Fibroblast of pulmonary artery (primary cell): ENCODE measurements around the gene SPAG9.

Source experiments
- DNase-seq: peaks from one replicate; pipeline ENCODE4 v3.0.0-alpha.2; 2010; ENCODE audit warnings: low read depth
- H3K4me3 ChIP-seq: replicated peaks from 2 replicates; pipeline ENCODE4 v1.5.1; 2011; ENCODE audit warnings: low read depth, mild to moderate bottlenecking, control low read depth, low read length, moderate library complexity
- CTCF ChIP-seq: IDR thresholded peaks from 2 replicates; pipeline ENCODE4 v1.5.1; 2011; ENCODE audit warnings: mild to moderate bottlenecking, control low read depth, low read length, inconsistent platforms; ENCODE audit errors: missing control alignments

Gene SPAG9

GRCh38 chr17:50989149-50989548 lies 131.5 kb downstream of the SPAG9 start:
- no peak overlapping the region for H3K4me3 ChIP-seq
- no peak for DNase-seq
- TF ChIP-seq CTCF: no peak

- no peak for TF ChIP-seq CTCF
- no peak overlapping the region for H3K4me3 ChIP-seq
- DNase-seq: no peak
These were observed 132.2 kb downstream of the SPAG9 start for GRCh38 chr17:50988427-50988826.

GRCh38 chr17:50986989-50987660 lies 133.5 kb downstream of the SPAG9 start:
- TF ChIP-seq CTCF: no peak
- peak; percentile 17 for DNase-seq

GRCh38 chr17:50981279-50981678 lies 139.4 kb downstream of the SPAG9 start:
- no peak for TF ChIP-seq CTCF
- H3K4me3 ChIP-seq: no peak overlapping the region
- no peak for DNase-seq

More at GRCh38 chr17:50986989-50987660, 133.5 kb downstream of the SPAG9 start:
- H3K4me3 ChIP-seq: no peak overlapping the region

DNA sequence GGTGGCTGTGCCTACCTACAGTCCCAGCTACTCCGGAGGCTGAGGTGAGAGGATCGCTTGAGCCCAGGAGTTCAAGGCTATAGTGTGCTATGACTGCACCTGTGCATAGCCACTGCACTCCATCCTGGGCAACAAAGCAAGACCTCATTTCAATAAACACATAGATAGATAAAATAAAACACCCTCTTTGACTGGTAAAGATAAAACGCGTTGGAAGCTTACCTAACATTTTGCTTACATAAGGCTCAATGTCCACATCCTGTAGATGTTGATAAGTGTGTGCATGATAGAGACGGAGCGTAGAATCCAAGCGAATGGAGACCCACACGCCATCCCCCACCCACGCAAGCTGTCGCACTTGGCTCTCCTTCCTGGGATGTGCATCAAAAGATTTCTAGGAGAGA lies 141.1 kb downstream of the SPAG9 start:
- no peak for DNase-seq
- TF ChIP-seq CTCF: no peak
- no peak overlapping the region for H3K4me3 ChIP-seq

DNA sequence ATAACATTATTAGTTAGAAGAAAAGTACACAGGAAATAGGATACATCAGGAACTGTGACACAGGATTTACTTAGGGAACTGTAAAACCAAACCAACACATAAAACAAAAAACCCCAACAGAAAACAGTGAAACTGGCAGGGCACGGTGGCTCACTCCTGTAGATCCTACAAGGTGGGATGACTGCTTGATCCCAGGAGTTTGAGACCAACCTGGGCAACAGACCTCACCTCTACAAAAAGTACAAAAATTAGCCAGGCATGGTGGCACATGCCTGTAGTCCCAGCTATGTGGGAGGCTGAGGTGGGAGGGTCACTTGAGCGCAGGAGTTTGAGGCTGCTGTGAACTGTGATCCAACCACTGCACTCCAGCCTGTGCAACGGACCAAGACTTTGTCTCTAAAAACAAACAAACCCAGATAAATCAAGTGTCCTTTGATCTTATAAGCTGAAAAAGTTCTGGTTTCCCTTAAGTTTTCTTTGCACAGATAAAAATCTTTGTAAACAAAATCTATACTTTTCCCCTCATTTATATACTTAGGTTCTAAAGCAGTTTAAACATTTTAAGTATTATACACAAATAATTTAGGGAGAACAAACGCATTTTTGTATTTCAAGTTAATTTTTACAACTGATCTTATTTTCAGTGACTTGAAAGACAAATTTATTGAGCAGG lies 143.0 kb downstream of the SPAG9 start:
- DNase-seq: no peak

More for the DNA sequence above, 143.0 kb downstream of the SPAG9 start:
- no peak overlapping the region for H3K4me3 ChIP-seq
- TF ChIP-seq CTCF: no peak
